Adrenal gland (tissue), 12 donors: ENCODE data around the gene TGFBR2. TPM values are rescaled to one million over a fixed set of nuclear protein-coding genes. Genes with fewer than 3 reads are reported as not detected.

ENCODE experiments used
- DNase-seq, 7 donors: peaks; one replicate each; pipeline ENCODE4 v3.0.0-alpha.2; 2019 to 2020
- H3K27ac ChIP-seq, 5 donors: fragments of 200-600 bp; sonication (generic) in 4 of 5; 1 replicate in 3 of 5; 2 replicates in 2 of 5; pipeline versions ENCODE4 v1.5.1 to v1.8.0; 2016 to 2020; ENCODE audit warnings: mild to moderate bottlenecking in 1 of 5
- H3K27me3 ChIP-seq: fragments of 200-600 bp; 2 replicates; pipeline ENCODE4 v1.8.0; 2021
- H3K36me3 ChIP-seq, 2 donors: fragments of 200-600 bp; replicated peaks in 1 of 2; 1 replicate in 1 of 2; 2 replicates in 1 of 2; pipeline versions ENCODE4 v1.5.1 to v1.8.0; 2018 to 2022
- H3K4me1 ChIP-seq, 2 donors: fragments of 200-600 bp; replicated peaks in 1 of 2; 1 replicate in 1 of 2; 2 replicates in 1 of 2; pipeline versions ENCODE4 v1.5.1 to v1.8.0; 2018 to 2021
- H3K4me3 ChIP-seq, 4 donors: fragments of 200-600 bp; sonication (generic) in 3 of 4; one replicate each; pipeline ENCODE4 v1.5.1; 2016 to 2018
- H3K9me3 ChIP-seq, 3 donors: fragments of 200-600 bp; sonication (generic) in 1 of 3; replicated peaks in 1 of 3; 1 replicate in 2 of 3; 2 replicates in 1 of 3; pipeline versions ENCODE4 v1.5.1 to v1.8.0; 2016 to 2021
- POLR2A ChIP-seq, 2 donors: fragments of 450-650 bp; IDR thresholded peaks; one replicate each; pipeline ENCODE4 v1.6.1; 2017; ENCODE audit warnings: antibody characterized with exemption in 2 of 2, mild to moderate bottlenecking in 2 of 2, moderate library complexity in 1 of 2
- WGBS, 4 donors: extraction: QIAGEN DNeasy Blood & Tissue Kit in 2 of 4; methylation state at CpG; one replicate each; pipeline versions ENCODE4 v1.1.5 to v1.1.7; 2013 to 2017; 5-methylcytosine and 5-hydroxymethylcytosine counted together
- intact Hi-C, 2 donors: fragments of 100-400 bp; cut with DNase I; formaldehyde crosslinking; loops; one replicate each; pipeline versions ENCODE4 v1.14.1 to v1.15.0; 2022 to 2023
- polyA plus RNA-seq, 3 donors: library from polyadenylated mRNA; stranded (reverse); fragments of 200-250 nt in 2 of 3; fragments of 350-450 nt in 1 of 3; fragmentation: Illumina TruSeq in 1 of 3; extraction: RNeasy Lipid Tissue Mini Kit (QIAGEN cat#74804) in 1 of 3; gene quantifications; one replicate each; pipeline ENCODE4 v1.2.3, GENCODE V29; 2013 to 2014
- total RNA-seq, 9 donors: library from RNA; depleted of rRNA in 4 of 9; stranded (reverse); fragments of >200 nt in 4 of 9; fragments of 120-200 nt in 1 of 9; fragmentation: NEBNext Ultra II Directional in 1 of 9; extraction: Animal tissue kit (Norgen Biotek cat#: 25700) in 1 of 9; gene quantifications; one replicate each; pipeline versions ENCODE4 v1.1.0 to v1.2.4, GENCODE V29; 2013 to 2023
- TF ChIP-seq, protein P1 (sequence below), 6 experiments: fragments of 450-650 bp in 4 of 6; fragments of 200-600 bp in 2 of 6; sonication (generic) in 1 of 6; IDR thresholded peaks; 1 replicate in 5 of 6; 2 replicates in 1 of 6; pipeline versions ENCODE4 v1.5.1 to v1.8.0; 2016 to 2021; ENCODE audit warnings: antibody characterized with exemption in 6 of 6, mild to moderate bottlenecking in 2 of 6, moderate library complexity in 1 of 6
- donor health status: healthy with polysubstance abuse.
- donor health status: Bipolar disorder and iron deficiency.
- donor health status: DM: yes; HTN: yes; CAD: no.
- donor health status: DM: no; HTN: no; CAD: no.
- donor health status: DM: no; HTN: no; CAD: no.
- donor health status: DM: yes; HTN: yes; CAD: no.

TGFBR2 gene
- total and polyA plus RNA-seq, 12 donors = 19.1 to 296 (median 153) TPM

DNA sequence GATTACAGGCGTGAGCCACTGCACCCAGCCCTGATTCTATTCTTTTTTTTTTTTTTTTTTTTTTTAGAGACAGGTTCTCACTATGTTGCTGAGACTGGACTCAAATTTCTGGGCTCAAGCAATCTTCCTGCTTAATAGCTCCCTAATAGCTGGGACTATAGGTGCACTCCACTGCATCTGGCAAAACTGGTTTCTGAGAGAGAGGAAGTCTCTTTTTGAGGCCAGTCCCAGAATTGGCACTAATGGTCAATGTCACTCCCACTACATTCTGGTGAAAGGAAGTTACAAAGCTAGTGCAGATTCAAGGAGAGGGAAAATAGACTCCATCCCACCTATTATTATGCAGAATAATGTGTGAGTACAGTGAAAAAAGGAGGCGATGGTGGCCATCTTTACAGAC, 5.8 kb upstream of the TGFBR2 start:
- TF ChIP-seq, protein P1, sequence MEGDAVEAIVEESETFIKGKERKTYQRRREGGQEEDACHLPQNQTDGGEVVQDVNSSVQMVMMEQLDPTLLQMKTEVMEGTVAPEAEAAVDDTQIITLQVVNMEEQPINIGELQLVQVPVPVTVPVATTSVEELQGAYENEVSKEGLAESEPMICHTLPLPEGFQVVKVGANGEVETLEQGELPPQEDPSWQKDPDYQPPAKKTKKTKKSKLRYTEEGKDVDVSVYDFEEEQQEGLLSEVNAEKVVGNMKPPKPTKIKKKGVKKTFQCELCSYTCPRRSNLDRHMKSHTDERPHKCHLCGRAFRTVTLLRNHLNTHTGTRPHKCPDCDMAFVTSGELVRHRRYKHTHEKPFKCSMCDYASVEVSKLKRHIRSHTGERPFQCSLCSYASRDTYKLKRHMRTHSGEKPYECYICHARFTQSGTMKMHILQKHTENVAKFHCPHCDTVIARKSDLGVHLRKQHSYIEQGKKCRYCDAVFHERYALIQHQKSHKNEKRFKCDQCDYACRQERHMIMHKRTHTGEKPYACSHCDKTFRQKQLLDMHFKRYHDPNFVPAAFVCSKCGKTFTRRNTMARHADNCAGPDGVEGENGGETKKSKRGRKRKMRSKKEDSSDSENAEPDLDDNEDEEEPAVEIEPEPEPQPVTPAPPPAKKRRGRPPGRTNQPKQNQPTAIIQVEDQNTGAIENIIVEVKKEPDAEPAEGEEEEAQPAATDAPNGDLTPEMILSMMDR (IDR thresholded peaks at IDR 0.05) = no peak
- no peak for TF ChIP-seq POLR2A (IDR thresholded peaks at IDR 0.05)
- H3K9me3 ChIP-seq = no peaks in the 10 kb centered on the region
- peaks cover 28 to 43% of the 10 kb centered on the region in 2 donors for H3K4me1 ChIP-seq
- WGBS, 4 donors = 81 to 96% (median 90%) methylated on average over 2 of the region's 2 CpGs
- intact Hi-C loops = no loop called here
- H3K27me3 ChIP-seq = no peaks in the 10 kb centered on the region
- no peak for DNase-seq
- H3K4me3 ChIP-seq = no peak overlapping the region
- H3K36me3 ChIP-seq = no peaks in the 10 kb centered on the region
- H3K27ac ChIP-seq = no peak overlapping the region

DNA sequence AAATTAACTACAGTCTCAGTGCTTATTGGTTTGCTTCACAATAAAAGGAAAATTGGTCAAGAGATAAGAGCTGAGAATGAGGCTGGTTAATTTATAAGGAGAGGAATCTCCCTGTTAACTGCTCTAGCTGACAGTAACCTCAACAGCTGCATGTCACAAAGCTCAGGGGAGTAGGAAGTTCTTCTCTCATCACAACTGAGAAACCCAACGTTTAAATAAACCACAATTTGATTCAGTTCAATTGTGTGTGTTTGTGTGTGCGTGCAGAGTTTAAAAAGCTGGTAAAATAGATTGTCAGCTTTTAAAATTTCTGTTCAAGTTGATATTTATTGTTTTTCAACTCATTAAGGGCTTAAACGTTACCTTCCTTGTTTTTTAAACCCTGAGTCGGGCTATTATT, 3.5 kb upstream of the TGFBR2 start:
- H3K36me3 ChIP-seq = no peaks in the 10 kb centered on the region
- intact Hi-C loops = no loop called here
- no peak overlapping the region for H3K4me3 ChIP-seq
- no peaks in the 10 kb centered on the region for H3K9me3 ChIP-seq
- no peak for DNase-seq
- no peak overlapping the region for H3K27ac ChIP-seq
- H3K27me3 ChIP-seq = no peaks in the 10 kb centered on the region
- peaks cover 23 to 32% of the 10 kb centered on the region in 2 donors for H3K4me1 ChIP-seq
- 68 to 78% (median 75%) methylated on average over 4 of the region's 4 CpGs for WGBS, 4 donors
- TF ChIP-seq POLR2A (IDR thresholded peaks at IDR 0.05) = no peak
- TF ChIP-seq, protein P1 (IDR thresholded peaks at IDR 0.05) = no peak

DNA sequence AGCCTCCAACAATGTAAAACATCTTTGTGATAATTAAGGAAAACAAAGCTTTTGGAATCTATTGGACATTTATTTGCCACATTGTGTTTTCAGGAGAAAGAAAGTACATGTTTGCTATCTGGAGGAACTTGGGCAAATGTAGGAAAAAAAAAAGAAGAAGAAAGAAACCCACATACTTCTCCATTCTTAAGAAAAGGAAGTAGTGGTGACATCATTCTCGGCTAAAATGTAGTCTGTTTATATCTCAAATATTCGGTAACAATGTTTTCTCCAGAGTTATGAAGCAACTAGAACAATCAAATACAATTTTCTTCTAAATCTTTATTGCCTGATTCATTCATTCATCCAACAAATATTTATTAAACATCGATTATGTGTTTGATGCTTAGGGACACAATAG, 2.3 kb upstream of the TGFBR2 start:
- TF ChIP-seq POLR2A (IDR thresholded peaks at IDR 0.05) = no peak
- intact Hi-C loops = no loop called here
- DNase-seq = no peak
- Histone ChIP-seq H3K27me3 (no peaks in the 10 kb centered on the region), H3K9me3 (no peaks in the 10 kb centered on the region), H3K36me3 (no peaks in the 10 kb centered on the region), H3K4me3 (no peak overlapping the region), H3K27ac (peak overlapping the region in 1 of 5 donors; percentile 74), H3K4me1 (peaks cover 17 to 25% of the 10 kb centered on the region in 2 donors)
- 67 to 80% (median 71%) methylated on average over 3 of the region's 3 CpGs for whole genome bisulfite sequencing, 4 donors

DNA sequence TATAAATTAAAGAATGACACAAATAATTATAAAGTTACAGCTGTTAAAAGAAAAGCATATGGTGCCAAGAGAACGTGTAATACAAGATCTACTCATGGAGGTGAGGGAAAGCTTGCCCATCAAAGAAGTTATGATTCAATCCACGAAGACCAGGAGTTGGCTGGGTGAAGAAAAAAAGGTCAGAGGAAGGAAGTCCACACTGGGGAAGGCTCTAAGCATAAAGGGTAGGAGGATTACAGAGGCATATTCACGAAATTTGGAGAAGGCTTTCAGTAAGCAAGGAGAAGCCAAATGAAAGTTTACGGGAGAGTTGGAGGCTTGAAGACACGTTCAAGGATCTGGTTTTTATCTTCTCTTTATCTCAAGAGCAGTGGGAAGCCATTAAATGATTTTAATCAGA, 1.8 kb upstream of the TGFBR2 start:
- Histone ChIP-seq H3K27ac (peak overlapping the region in 3 of 5 donors; percentile 16 to 97 (median 74)), H3K4me1 (peaks cover 12 to 25% of the 10 kb centered on the region in 2 donors), H3K9me3 (no peaks in the 10 kb centered on the region), H3K27me3 (no peaks in the 10 kb centered on the region), H3K36me3 (no peaks in the 10 kb centered on the region), H3K4me3 (no peak overlapping the region)
- DNase-seq = no peak
- no peak for TF ChIP-seq POLR2A (IDR thresholded peaks at IDR 0.05)
- TF ChIP-seq, protein P1 (IDR thresholded peaks at IDR 0.05) = no peak
- intact Hi-C loops = no loop called here
- WGBS, 4 donors = 69 to 75% (median 72%) methylated on average over 5 of the region's 5 CpGs

DNA sequence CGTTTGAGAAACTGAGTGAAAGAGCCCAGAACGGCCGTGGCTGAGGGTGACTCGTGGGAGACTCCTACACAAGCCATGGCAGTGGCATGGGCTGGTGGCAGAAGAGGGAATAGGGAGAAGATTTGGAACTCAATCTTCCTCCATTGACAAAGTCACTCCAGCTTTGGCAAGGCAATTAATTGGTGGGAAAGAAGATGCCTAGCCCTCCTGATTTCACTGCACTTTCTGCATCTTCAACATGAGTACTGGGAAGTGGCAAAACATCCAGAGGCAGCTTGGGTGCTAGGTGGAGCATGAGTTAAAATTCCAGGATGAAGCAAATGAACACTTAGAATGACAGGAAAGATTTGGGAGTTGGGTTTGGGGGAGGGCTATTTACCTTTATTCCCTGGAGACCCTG, 1.4 kb upstream of the TGFBR2 start:
- peak overlapping the region in 4 of 5 donors; percentile 3 to 97 (median 45) for H3K27ac ChIP-seq
- intact Hi-C loops = loop anchor here in 1 of 2 donors (5.0 kb wide), 1 partner anchor 82 kb away; no protein-coding TSS in a partner anchor
- TF ChIP-seq, protein P1 (IDR thresholded peaks at IDR 0.05) = no peak
- no peak for TF ChIP-seq POLR2A (IDR thresholded peaks at IDR 0.05)
- no peaks in the 10 kb centered on the region for H3K9me3 ChIP-seq
- no peak overlapping the region for H3K4me3 ChIP-seq
- 66 to 82% (median 74%) methylated on average over 4 of the region's 4 CpGs for WGBS, 4 donors
- no peak for DNase-seq
- peaks cover 11 to 25% of the 10 kb centered on the region in 2 donors for H3K4me1 ChIP-seq
- H3K36me3 ChIP-seq = no peaks in the 10 kb centered on the region
- H3K27me3 ChIP-seq = no peaks in the 10 kb centered on the region
